Measurements from ENCODE around the gene COL9A2.
A peak's percentile ranks its signal among the peaks of the same experiment; 100 is the strongest.

Gene COL9A2

DNA sequence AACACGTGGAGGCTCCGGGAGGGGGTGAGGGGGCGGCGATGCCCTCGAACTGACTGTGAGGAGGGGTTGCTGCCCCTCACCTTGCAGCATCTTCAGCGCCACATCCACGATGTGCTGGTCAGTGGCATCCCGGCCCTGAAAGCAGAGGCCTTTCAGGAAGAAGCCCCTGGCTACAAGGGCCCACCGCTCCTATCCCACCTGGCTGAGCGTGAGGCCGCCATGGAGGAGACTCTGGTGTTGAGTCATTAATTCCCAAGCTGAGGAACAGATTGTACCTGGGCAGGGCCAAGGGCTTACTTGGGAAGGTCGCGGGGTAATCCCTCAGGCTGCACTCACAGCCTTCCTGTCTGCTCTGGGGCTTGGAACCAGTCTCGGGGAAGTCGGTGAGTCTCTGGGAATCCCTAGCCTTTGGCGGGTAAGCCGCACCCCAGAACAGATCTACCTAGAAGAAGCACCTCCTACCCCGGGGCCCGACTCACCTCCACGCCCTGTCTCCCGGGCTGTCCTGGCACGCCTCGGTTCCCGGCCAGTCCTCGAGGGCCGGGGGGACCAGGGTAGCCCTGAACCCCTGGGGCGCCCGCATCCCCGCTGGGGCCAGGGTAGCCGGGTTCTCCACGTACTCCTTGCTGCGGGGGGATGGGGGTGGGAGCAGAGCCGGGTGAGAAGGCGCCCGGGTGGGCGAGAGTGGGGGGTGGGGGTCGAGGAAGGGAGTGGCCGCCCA lies 13.9 kb downstream of the COL9A2 start:
- DNase-seq (ENCODE audit: low spot score) = no peak

- no peak for DNase-seq (ENCODE audit: low spot score)
These were observed 14.6 kb downstream of the COL9A2 start for GRCh38 chr1:40302475-40302874.

DNA sequence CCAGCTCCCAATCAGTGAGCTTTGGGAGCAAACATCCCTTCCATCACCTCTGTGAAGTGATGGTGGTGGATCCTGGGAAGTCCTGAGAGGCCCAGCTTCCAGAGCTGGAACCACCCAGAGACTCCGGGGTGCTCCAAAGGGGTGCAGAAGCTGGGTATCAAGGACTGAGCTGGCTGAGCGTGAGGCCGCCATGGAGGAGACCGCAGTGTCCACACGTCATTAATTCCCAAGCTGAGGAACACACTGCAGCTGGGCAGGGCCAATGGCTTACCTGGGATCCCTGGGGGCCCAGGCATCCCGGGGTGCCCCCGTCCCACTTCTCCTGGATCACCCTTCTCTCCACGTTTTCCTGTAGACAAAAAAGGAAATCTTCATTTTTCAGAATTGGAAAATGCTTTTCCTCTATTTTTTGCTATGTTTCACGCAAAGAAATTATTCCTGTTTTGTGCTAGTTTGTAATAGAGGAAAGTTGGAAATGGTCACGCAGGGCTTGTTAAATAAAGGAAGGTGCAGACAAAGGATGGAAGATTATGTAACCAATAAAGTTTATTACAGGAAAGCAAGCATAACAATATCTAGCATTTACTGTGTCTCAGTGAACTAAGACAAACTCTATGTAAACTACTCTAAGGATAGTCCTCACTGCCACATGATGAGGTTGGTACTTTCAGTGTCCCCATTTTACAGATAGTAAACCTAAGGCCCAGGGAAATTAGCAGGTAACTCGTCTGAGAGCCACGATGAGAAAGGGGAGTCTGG lies 15.4 kb downstream of the COL9A2 start:
- no peak for DNase-seq (ENCODE audit: low spot score)

DNA sequence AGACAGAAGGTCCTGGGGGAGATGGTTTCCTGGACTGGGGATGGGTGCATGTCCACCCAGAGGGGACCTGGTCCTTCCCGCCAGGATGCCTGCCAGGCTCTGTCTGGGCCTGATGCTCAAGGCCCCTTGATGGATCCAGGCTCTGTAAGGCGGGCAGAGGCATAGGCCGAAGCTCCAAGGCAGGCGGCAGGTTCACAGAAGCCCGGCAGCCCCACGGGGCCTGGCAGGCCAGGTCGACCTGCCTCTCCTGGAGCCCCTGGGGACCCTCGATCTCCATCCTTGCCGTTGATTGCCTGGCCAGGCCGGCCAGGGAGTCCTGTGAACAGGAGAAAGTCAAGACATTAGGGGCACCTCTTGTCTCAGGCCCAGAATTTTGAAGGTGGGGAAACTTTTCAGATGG lies 16.0 kb downstream of the COL9A2 start:
- no peak for DNase-seq (ENCODE audit: low spot score)

DNA sequence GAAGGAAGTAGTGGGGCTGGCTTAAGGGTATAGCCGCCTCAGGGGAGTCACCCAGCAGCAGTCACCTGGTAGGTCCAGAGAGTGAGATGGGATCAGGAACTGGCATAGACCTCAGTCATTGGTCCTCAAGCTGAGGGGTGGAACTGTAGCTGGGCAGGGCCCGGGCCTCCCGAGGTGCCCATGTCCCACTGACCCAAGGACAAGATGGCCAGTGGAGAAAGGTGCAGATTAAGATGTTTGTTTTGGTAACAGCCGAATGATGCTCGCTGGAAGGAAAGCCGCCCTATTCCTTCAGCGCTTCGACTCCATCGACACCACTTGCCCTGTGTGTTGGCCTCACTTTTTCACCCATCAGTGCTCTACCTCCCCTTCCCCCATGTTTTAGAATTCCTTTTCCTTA lies 16.4 kb downstream of the COL9A2 start:
- no peak for DNase-seq (ENCODE audit: low spot score)

GRCh38 chr1:40300249-40300567 lies 16.9 kb downstream of the COL9A2 start:
- no peak for DNase-seq (ENCODE audit: low spot score)

DNA sequence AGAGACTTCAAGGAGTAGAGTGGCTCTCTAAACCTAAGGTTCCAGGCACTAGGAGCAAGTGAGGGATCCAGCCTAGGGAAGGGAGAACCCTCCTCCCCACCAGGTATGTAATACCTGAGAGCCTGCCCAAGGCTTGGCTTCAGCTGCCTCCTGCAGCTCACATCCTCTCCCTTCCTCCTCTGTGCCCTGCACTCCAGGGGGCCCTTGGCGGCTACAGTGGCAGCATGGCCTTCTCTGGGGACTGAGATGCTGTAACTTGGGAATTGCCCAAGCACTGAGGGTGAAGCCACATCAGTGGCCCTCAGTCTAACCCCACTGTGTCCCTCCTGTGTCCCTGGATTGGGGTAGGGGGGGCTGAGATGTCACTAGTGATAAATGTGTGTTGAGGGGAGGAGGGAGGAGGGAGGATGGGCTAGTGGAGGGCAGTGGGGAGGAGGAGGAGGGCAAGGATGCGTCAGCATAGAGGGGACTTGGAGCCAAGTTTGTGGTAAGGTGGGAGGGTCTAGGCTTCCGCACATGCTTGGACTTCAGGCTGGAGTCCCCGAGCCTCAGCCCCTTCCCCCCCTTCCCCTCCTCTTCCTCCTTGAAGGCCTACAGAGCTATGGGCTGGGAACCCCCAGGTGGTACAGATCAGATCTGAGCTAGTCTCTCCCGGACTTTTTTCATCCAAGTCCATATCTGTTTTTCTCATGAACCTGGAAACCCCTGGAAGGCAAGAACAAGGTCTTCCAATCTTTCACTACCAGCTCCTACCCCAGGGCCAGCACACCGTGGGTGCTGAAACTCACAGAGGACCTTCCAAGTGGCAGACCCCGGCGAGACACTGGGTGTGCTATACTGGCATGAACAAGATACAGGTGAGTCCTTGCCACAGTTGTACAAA lies 17.5 kb downstream of the COL9A2 start:
- no peak for DNase-seq (ENCODE audit: low spot score)

DNA sequence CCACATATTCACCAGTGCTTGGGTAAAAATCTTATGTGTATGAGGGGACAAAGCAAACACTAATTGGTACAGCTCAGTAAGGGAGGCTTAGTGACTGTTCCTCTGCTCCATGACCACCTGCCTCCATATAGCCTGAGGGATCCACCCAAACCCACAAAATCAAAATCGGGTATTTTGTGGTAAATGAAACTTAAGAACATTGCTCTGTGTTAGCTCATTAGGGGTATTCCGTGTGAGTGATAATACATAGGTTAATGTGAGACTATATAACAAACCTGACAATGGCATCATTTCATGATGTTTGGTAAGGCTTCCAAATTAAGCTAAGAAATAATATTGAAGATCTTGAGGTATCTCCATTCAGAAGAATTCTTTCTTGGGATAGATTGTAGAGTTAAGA lies 25.8 kb downstream of the COL9A2 start:
- no peak for DNase-seq (ENCODE audit: low spot score)

DNA sequence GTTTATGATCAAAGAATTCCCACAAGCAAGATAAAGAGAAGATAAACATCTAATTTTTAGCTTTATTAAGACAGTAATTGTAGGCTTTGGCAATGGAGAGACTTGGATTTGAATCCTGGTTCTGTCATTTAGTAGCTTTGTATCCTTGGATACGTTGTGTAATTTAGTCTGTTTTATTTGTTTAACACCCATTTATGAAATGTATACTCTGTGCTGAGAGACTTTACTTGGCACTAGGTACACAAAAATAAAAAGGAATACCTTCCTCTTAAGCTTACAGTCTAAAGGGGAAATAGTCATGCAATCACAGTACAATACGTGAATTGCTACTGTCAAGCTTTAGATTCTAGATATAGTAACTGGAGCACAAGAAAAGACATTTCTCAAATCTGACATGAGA lies 35.2 kb downstream of the COL9A2 start:
- no peak for DNase-seq (ENCODE audit: low spot score)

DNA sequence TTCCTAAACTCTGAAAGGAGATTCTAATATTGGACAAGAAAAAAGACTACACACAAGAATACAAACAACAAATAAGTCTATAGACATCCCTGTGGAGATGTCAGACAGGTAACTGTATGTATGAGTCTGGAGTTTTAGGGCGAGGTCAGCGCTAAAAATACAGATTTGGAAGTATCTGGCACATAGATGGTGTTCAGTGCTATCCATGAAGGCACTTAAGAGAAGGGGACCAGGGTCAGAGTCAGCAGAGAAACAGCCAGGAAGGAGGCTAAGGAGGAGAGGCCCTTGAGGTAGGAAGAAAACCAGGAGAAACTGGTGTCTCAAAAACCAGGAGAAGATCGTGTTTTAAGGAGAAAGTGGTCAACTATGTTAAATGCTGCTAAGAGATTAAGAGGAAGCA lies 41.0 kb downstream of the COL9A2 start:
- DNase-seq (ENCODE audit: low spot score) = no peak

- DNase-seq (ENCODE audit: low spot score) = no peak
These were observed 42.8 kb downstream of the COL9A2 start for GRCh38 chr1:40274331-40274730.

GRCh38 chr1:40273547-40274166 lies 43.4 kb downstream of the COL9A2 start:
- DNase-seq (ENCODE audit: low spot score) = no peak

- no peak for DNase-seq (ENCODE audit: low spot score)
These were observed 44.4 kb downstream of the COL9A2 start for GRCh38 chr1:40272653-40273213.

GRCh38 chr1:40270152-40270834 lies 46.8 kb downstream of the COL9A2 start:
- peak; percentile 35 for DNase-seq (ENCODE audit: low spot score)

GRCh38 chr1:40268211-40268610 lies 48.9 kb downstream of the COL9A2 start:
- no peak for DNase-seq (ENCODE audit: low spot score)

DNA sequence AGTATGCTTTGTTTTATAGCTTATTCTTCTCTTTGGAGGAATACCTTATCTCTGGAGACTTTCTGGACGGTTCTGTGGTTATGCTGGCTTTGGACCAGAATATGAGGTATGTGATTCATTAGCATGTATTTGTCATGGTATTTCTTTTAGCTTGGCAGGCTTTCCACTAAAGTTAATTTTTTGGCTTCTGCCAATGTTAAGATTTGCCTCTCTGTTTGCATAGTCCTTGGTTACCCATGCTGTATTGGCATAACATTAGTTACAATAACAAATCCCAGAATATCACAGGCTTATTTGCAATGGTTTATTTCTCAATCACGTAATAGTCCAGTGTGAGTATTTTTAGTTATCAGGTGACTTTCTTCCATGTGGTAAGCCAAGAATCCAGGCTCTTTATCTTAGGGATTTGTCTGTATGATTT lies 49.3 kb downstream of the COL9A2 start:
- DNase-seq (ENCODE audit: low spot score) = peak; percentile 78

DNA sequence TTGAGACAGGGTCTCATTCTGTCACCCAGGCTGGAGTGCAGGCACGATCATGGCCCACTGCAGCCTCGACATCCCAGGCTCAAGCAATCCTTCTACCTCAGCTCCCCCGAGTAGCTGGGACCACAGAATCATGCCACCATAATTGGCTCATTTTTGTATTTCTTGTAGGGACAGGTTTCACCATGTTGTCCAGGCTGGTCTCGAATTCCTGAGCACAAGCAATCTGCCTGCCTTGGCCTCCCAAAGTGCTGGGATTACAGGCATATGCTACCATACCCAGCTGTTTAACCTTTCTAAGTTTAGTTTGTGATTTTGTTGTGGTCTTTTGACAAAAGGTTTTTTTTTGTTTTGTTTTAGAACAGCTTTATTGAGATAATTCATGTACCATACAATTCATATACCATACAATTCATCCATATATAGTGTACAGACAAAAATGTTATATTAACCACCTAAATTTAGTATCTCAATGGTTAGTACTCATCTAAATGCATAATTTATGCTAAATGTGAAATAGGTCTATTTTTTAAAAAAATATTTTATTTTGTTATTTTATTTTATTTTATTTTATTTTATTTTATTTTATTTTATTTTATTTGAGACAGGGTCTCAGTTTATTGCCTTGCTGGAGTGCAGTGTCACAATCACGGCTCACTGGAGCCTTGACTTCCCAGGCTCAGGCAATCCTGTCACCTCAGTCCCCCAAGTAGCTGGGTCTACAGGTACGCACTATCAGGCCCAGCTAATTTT lies 50.1 kb downstream of the COL9A2 start:
- DNase-seq (ENCODE audit: low spot score) = no peak

GRCh38 chr1:40265919-40266318 lies 51.2 kb downstream of the COL9A2 start:
- no peak for DNase-seq (ENCODE audit: low spot score)

GRCh38 chr1:40265298-40265697 lies 51.8 kb downstream of the COL9A2 start:
- no peak for DNase-seq (ENCODE audit: low spot score)

GRCh38 chr1:40264354-40264781 lies 52.7 kb downstream of the COL9A2 start:
- DNase-seq (ENCODE audit: low spot score) = no peak

GRCh38 chr1:40258445-40258769 lies 58.7 kb downstream of the COL9A2 start:
- DNase-seq (ENCODE audit: low spot score) = no peak
